ENCODE measurements around the gene TANGO6.

Gene TANGO6

DNA sequence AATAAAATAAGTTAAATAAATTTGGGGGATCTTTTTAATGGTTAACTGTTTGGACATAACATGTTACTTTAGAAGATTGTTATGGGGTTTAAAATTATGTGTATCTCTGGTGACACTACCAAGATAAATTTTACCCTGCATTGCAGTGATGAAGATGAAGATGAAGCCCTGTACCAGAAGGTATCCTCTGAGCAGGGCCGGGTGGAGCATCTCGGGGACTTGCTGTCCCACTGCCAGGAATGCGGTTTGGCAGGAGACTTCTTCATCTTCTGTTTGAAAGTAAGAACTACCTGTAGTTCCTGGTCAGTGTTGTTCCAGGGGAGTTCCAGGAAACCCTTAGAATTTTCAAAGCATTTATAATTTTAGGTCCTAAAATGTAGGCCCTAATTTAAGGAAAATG lies 64.0 kb downstream of the TANGO6 start:
- no peak for DNase-seq (ENCODE audit: low read depth in 1 of 2, low spot score in 1 of 2)

DNA sequence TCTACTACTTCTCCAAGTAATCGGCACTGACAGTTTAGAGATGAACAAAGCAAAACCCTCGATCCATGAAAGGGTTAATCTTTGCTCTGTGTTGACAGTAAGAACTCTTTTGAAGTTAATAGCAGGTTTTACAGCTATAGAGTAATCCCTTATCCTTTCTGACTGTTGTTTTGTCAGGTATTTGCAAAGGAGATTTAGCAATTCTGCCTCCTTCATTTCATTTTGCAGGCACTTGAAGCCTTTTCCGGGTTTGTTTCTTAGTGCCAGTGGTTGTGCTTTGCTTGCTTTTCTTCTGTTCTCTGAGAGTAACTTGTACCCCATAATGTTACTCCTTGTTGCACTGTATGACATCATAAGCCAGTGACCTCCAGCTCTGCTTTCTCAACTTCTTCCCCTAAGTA lies 64.5 kb downstream of the TANGO6 start:
- no peak for DNase-seq (ENCODE audit: low read depth in 1 of 2, low spot score in 1 of 2)

DNA sequence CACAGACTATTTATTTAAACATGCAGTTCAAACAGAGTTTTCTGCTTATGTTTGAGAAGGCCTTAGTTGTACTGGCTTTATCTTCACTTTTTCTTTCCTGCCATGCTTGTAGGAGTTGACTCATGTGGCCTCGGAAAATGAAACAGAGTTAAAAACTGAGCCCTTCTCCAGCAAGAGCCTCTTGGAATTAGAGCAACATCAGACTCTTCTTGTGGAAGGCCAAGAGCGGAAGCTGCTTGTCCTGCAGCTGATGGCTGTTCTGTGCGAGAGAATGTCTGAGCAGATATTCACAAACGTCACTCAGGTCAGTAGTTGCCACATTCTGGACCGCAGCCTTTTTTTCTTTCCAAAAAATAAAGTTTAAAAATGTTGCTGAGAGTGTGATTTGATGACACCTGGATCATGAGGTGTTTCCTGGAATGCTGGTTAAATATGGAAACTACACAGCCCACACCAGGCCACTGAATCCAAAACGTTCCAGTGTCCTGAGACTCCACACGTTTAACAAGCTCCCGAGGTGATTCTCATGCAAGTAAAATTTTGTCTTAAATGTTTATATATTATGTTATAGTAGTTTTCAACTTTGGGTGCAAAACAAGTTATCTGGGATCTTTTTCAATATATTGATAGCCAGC lies 65.9 kb downstream of the TANGO6 start:
- DNase-seq (ENCODE audit: low read depth in 1 of 2, low spot score in 1 of 2), result no peak

DNA sequence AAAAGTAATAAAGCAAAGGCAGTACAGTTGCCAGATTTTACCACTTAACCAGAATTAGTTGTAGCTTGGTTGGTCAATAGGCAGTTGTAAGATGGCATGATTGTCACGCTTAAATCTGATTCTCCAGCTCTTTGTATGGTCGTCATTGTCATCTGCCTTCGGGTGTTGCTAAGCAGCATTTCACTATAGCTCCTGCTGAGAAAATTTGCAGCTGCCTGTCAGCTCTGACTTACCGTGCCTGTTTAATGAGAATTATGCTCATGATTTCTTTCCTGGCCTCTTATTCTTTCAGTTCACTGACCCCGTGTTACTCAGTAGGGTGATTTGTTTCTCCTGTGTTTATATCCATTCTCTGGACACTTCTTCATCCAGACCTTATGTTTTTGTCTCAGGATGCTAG lies 66.7 kb downstream of the TANGO6 start:
- DNase-seq (ENCODE audit: low read depth in 1 of 2, low spot score in 1 of 2), result no peak

DNA sequence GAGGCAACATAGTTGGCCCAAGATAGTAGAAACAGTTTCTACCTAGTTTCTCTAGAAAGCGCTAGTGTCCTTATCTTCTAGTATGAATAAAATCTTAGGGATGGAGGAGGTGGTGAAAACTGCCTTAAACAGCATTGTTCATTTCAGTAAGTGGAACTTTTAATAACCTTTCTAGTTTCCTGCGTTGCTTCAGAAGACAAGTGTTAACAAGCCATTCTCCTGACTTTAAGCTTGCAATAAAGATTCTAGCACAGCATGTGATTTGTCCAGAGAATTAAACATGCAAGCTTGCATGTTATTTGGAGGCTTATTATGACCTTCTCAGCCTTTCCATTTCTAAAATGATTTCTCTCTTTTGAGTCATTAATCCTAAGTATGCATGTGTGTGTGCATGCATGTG lies 72.3 kb downstream of the TANGO6 start:
- DNase-seq (ENCODE audit: low read depth in 1 of 2, low spot score in 1 of 2), result no peak

DNA sequence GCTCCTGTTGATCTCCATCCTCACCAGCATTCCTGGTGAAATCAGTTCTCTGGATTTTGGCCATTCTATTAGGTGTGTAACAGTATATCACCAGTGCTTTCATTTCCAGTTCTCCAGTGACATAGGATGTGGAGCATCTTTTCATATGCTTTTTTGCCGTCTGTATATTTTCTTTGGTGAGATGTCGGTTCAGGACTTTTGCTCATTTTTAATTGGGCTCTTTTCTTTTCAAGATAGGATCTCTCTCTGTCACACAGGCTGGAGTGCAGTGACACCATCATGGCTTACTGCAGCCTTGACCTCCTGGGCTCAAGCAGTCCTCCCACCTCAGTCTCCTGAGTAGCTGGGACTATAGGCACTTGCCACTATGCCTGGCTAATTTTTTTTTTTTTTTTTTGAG lies 74.2 kb downstream of the TANGO6 start:
- DNase-seq (ENCODE audit: low read depth in 1 of 2, low spot score in 1 of 2), result no peak

DNA sequence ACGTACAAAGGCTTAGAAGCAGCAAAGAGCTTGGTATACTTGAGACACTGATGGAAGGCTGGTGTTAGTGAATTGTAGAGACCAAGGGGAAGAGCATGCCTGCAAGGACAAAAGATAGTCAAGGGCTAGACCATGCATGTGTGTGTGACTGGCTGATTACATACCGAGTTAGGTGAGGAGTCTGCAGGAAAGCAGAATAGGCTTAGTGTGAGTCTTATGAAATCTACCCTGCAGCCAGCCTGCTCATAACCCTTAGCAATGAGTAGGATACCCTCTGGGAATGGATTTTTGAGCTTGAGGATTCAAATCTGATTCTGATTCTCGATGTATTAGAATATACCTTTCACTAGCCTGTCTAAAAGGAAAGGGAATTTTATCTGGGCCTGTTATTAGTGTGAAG lies 77.0 kb downstream of the TANGO6 start:
- DNase-seq (ENCODE audit: low read depth in 1 of 2, low spot score in 1 of 2), result no peak

DNA sequence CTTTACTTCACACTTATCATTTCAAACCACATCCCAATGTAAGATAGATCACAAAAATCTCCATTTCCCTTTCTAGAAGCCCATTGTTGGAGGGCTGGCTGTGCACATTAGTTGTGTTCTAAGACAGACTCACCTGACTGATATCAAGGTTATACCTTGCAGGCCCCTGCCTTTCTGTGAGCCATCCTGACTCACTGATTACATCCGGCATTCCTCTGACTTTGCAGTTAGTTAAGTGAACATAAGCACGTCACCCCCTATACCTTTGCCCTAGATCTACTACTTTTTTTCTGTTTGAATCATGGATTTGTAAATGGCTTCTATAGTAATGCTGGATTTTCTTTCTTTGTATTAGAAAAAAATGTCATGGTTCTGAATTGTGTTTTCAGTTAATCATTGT lies 78.3 kb downstream of the TANGO6 start:
- DNase-seq (ENCODE audit: low read depth in 1 of 2, low spot score in 1 of 2), result no peak

DNA sequence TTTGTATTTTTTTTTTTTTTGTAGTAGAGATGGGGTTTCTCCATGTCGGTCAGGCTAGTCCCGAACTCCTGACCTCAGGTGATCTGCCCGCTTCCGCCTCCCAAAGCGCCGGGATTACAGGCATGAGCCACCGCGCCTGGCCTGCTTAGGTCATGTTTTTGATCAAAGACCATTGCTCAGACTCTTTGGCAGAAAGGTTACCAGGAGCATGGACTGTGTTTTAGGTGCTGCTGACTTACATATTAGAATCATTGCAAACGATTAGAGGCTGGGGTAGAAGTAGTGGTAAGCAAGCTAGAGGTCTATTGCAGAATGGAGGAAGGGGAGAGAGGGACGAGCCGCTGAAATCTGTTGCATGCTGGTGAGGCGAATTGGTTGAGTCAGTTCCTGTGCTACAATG lies 79.8 kb downstream of the TANGO6 start:
- no peak for DNase-seq (ENCODE audit: low read depth in 1 of 2, low spot score in 1 of 2)

DNA sequence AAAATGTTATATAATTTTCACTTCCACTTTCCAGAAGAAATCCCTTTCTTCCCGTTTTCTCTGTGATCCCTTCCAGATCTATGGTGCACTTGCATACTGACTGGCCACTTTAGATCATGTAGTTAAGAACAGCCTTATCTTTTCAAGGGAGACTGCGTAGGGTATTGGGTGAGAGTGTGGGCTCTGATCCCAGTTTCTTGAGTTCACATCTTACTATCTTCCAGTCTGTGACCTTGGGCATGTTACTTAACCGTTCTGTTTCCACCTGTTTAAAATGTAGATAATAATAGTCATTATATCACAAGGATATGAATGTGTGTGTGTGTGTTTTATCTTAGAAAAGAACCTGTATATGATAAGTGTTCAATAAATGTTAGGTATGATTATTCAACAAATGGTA lies 83.7 kb downstream of the TANGO6 start:
- no peak for DNase-seq (ENCODE audit: low read depth in 1 of 2, low spot score in 1 of 2)

DNA sequence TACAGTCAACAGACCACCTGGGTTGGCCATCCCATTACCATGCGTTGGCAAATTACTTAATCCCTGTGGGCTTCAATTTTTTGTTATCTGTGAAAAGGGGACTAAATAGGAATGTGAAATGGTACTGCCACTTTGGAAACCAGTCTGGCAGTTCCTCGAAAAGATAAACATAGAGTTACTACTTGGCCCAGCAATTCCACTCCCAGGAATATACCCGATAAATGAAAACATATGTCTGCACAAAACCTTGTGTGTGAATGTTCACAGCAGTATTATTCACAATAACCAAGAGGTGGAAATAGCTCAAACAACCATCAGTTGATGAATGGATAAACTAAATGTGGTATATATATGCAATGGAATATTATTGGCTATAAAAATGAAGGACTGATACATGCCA lies 87.9 kb downstream of the TANGO6 start:
- no peak for DNase-seq (ENCODE audit: low read depth in 1 of 2, low spot score in 1 of 2)

DNA sequence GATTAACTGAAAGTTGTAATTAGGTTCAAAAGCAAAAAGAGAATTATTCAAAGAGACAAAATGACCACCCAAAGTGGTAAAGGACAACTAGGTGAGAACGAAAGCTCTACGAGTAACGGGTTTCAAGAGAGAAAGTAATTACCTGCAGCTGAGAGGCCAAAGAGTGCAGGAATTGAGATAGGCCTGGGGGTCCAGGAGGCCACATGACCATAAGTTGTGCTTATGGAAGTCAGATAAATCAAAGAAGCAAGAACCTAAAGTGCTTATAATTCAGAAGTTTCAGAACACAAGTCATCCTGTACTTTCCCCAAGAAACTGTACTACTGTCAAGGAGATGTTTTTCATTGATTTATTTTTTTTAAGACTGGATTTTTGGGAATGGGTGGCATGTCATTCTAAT lies 91.1 kb downstream of the TANGO6 start:
- no peak for DNase-seq (ENCODE audit: low read depth in 1 of 2, low spot score in 1 of 2)

DNA sequence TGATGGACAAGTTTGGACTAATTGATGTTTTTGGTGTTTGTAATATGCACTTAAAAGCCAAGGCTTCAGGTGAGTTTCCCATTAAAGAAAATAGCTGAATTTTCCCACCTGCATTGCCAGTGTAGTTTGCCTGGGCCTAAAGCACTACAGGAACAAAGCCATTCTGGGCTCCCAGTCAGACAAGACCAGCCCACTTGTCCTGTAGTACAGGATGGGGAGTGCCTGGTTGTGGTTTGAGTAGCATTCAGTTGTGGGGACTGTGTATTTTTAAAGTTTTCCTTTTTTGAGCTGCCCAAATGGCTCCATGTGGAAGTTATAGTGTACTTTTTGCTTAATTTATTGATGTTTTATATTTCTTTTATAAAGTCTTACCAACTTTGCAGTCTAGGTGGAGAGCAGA lies 91.7 kb downstream of the TANGO6 start:
- no peak for DNase-seq (ENCODE audit: low read depth in 1 of 2, low spot score in 1 of 2)

DNA sequence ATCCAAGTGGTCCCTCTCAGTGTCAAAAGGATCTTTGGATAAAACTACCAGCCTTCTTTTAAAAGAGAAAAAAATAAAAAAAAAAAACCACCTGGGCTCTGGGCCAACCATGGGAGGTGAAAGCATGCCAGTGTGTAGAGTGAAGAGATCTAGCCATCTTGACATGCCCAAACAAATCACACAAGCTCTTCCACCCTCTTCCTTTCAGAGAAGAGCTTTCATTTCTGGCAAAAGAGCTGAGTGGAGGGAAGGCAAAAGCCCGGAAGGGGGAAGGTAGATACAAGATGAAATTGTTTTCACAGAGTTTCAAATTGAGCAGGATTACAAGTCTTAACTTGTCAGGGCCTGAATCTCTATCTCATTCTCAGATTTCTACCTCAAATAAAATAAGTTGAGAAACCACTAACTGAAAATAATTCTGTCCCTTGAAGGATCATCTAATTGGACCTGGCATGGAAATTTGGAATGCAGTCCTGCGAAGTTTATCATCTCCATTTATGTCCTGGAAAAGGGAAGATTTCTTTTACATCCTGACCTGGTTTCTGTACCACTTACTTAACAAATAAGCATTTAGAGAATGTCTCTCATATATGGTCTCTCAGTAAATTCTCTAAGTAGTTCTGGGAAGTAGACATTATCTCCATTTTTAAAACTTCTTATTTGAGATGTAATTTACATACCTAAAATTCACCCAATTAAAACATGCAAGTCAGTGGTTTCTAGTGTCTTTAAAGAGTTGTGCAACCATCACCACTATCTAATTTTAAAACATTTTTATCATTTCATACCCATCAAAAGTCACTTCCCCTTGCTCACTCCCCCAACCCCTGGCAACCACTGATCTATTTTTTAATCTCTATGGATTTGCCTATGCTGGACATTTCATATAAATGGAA lies 93.7 kb downstream of the TANGO6 start:
- DNase-seq (ENCODE audit: low read depth in 1 of 2, low spot score in 1 of 2), result no peak

DNA sequence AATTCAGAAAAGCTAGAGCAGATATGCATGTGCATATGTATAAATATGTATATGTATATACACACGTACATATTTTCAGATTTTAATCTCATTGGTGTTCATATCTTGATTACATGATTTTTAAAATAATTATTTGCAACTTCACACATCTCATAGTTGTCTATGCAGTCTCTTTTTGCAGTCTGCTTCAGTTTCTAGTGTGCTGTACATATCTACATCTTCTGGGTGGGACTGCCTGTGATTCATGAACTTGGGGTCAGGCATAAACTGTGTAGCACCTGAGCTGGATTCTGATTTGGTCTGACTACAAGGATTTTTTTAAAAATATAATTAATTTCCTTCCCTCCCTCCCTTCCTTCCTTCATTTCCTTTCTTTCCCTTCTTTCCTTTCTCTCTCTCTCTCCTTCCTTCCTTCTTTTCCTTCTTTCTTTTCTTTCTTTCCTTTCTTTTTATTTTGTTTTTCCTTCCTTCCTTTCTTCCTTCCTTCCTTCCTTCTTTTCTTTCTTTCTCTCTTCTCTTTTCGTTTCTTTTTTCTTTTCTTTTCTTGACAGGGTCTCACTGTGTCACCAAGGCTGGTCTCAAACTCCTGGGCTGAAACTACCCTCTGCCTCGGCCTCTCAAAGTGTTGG lies 96.5 kb downstream of the TANGO6 start:
- DNase-seq (ENCODE audit: low read depth in 1 of 2, low spot score in 1 of 2), result no peak

DNA sequence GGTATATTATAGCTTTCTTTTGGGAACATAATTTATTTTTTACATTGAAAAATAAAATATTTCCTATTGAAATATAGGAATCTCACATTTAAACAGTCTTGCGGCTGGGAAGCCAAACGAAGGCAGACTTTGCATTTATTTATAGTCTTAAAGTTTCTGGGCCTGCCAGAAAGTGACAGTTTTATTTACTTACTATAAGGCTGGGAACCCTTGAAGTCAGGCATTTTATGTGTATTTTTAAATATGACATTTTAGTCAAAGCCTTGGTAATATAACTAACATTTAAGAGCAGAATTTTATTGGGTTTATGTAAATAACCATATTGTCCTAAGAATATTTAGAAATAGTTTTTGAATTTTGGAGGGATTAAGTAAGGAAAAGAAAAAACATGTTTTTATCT lies 97.5 kb downstream of the TANGO6 start:
- no peak for DNase-seq (ENCODE audit: low read depth in 1 of 2, low spot score in 1 of 2)

DNA sequence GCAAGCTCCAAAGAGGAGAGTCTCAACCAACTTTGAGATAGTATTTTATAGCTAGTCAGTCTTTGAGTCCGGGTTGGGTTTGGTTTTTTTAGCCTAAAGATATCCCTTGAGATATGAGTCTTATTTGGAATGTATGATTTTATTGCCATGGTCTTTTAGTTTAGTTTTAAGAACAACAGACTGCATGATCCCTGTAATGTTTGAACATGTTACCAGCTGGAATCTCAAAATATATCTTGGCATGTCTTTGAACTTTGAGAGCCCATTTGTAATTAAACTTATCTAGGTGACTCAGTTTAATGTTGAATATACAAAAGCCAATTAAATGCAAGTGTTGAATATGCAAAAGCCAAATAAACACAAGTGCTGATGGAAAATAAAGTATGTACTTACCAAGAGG lies 100.6 kb downstream of the TANGO6 start:
- no peak for DNase-seq (ENCODE audit: low read depth in 1 of 2, low spot score in 1 of 2)

DNA sequence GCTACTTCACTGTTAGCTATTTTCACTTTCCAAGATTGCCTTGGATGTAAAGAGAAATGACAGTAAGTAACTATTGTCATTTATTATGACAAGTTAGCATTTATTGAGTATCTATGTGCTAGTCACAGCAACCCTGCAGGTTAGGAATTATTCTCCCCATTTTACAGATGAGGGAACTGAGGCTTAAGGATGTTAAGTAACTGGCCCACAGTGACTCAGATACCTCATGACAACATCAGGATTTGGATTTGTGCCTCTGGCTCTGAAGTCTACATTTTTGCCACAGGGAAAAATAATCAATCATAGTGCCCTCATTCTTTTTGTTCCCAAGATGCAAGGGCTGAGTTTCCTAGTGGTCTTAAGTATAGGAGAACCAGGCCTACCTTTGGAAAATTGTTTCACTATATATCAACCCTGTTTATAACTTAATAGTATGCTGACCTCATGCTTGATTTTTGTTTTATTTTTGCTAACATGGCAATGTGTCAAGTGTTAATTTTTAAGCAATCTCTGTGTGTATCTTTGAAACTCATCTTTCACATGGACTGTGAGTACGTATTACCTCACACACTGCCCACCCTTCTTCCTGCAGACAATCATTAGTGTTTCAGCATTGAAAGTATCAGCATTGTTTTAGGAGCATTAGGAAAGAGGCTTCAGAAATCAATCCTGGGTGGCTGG lies 105.0 kb downstream of the TANGO6 start:
- DNase-seq (ENCODE audit: low read depth in 1 of 2, low spot score in 1 of 2), result no peak

DNA sequence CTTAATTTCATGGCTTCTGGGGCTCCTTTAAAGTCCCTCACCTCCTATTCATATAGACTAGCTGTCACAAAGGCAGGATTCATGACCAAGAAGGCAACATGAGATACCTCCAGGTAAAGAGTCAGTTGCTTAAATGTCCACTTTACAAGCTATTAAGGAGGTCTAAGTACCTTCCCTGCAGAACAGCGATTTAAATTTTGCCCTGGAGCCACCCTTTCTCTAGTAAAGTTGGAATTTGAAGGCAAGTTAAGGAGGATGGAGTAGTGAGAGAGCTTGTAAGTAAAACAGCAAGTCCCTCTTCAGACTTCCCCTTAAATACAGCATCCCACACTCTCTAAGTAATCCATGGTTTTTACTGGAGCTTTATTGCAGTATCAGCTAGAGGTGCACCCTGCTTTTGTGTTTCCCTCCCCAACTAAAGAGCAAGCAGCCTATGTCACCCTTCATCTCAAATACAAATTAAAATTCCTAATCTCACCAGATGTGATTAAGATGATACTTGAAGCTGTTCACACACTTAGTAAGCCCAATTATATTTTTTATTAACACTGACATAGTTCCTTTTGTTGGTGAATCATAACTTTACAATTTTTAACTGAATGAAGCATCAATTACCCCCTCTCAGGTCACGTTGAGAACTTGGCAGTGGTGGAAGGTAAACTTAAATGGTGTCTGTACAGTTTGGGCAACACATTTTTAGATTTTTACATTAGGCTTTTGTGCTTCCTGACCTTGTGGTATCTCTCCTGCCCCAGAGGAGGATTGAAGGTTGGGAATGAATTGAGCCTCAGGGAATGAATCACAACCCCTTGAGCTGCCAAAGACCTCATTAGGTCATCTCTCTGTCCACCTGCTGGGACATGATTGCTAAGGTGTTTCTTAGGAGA lies 108.9 kb downstream of the TANGO6 start:
- no peak for DNase-seq (ENCODE audit: low read depth in 1 of 2, low spot score in 1 of 2)

DNA sequence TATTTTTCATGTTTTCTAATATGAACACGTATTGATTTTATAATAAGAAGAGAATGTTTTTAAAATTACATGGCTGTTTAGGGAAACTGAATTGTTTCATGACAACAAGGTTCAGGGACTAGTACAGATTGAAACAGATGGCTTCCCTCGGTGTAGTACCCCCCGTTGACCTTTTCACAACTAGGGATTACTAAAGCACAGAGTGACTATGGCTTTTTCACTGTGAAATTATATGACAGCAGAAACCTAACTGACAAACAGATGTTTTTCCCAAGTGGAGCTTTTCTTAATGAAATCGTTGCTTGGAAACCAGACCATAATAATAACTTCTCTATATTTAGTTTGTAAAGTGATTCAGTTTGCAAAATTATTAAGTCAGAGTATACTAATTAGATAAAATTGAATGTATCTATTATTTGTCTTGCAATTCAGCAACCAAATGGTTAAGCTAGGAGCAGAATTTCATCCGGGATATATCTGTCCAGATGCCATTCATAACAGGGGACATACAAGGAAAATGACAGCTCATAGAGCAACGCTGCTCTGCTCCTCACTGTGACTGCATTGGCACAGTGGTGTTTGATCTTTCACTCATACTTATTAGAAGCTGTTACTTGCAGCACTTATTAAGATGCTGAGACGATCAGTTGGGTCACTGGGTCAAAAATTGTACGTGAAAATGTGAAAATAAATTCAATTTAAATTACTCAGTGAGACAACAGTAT lies 111.7 kb downstream of the TANGO6 start:
- no peak for DNase-seq (ENCODE audit: low read depth in 1 of 2, low spot score in 1 of 2)
